Adrenal gland (tissue), 5 donors: ENCODE results near the gene GRHL3.

ENCODE experiments used
- CTCF ChIP-seq, 6 experiments: fragments of 450-650 bp in 4 of 6; fragments of 200-600 bp in 2 of 6; sonication (generic) in 1 of 6; IDR thresholded peaks; 1 replicate in 5 of 6; 2 replicates in 1 of 6; pipeline versions ENCODE4 v1.5.1 to v1.8.0; 2016 to 2021; ENCODE audit warnings: antibody characterized with exemption in 6 of 6, mild to moderate bottlenecking in 2 of 6, moderate library complexity in 1 of 6
- POLR2A ChIP-seq, 2 donors: fragments of 450-650 bp; IDR thresholded peaks; one replicate each; pipeline ENCODE4 v1.6.1; 2017; ENCODE audit warnings: antibody characterized with exemption in 2 of 2, mild to moderate bottlenecking in 2 of 2, moderate library complexity in 1 of 2
- donor health status: DM: no; HTN: no; CAD: no.

GRCh38 chr1:24324903-24325302, 5.7 kb downstream of the GRHL3 start:
- TF ChIP-seq CTCF (IDR thresholded peaks at IDR 0.05), result no peak
- no peak for TF ChIP-seq POLR2A (IDR thresholded peaks at IDR 0.05)
